ENCODE data around the gene PPAT.

PPAT gene

DNA sequence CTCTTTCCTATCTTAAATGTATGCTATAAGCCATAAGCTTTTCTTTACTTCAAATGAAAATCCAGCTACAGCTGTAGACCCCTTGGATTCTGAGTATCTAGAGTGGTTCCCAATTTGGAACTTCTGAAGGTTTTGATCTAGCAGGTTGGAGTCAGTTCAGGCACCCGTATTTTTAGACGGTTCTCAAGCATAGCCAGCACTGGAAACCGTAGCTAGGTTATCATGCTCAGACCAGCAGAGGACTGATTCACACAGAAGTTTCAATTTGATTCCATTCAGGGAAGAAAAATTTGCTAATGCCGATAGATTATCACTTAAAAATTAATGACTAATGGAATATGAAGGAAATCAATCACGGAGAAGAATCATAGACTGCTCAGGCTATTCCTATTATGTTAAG, 11.2 kb downstream of the PPAT start:
- Histone ChIP-seq H3K4me1 (ENCODE audit: insufficient read depth, low read length) (peaks cover 17% of the 10 kb centered on the region), H3K9me3 (ENCODE audit: control insufficient read depth, insufficient read depth, low read length) (0 out of 2 replicates have a peak, but pooled peaks cover 3% of the 10 kb centered on the region), H3K9ac (ENCODE audit: low read depth, low read length) (no peak overlapping the region), H3K36me3 (ENCODE audit: insufficient read depth, low read length) (no peaks in the 10 kb centered on the region)

GRCh38 chr4:56417396-56417795, 18.0 kb downstream of the PPAT start:
- Histone ChIP-seq H3K36me3 (ENCODE audit: insufficient read depth, low read length) (no peaks in the 10 kb centered on the region), H3K9me3 (ENCODE audit: control insufficient read depth, insufficient read depth, low read length) (0 out of 2 replicates have a peak, but pooled peaks cover 3% of the 10 kb centered on the region), H3K9ac (ENCODE audit: low read depth, low read length) (no peak overlapping the region), H3K4me1 (ENCODE audit: insufficient read depth, low read length) (peaks cover 3% of the 10 kb centered on the region; the same call in 1 of the 2 replicates)

DNA sequence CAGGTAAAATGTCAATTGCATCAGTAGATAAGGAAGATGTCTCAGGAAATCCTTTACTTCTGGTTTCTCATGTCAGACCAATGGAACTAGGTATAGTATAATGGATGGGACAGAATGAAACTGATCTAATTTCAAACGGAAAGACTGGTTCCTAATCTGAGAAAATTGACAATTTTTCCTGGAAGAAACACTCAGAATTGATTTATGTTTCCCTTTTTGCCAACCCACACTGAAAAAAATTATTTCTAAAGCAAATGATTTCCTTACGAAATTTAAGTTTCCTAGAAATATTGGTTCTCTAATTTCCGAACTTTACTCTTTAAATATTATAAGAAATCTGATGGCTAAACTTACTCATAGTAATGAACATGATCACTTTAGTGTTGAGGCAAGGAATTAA, 19.1 kb downstream of the PPAT start:
- 0 out of 2 replicates have a peak, but pooled peaks cover 3% of the 10 kb centered on the region for H3K9me3 ChIP-seq (ENCODE audit: control insufficient read depth, insufficient read depth, low read length)
- no peak overlapping the region for H3K9ac ChIP-seq (ENCODE audit: low read depth, low read length)
- peaks cover 3% of the 10 kb centered on the region; the same call in 1 of the 2 replicates for H3K4me1 ChIP-seq (ENCODE audit: insufficient read depth, low read length)
- H3K36me3 ChIP-seq (ENCODE audit: insufficient read depth, low read length), result no peaks in the 10 kb centered on the region

DNA sequence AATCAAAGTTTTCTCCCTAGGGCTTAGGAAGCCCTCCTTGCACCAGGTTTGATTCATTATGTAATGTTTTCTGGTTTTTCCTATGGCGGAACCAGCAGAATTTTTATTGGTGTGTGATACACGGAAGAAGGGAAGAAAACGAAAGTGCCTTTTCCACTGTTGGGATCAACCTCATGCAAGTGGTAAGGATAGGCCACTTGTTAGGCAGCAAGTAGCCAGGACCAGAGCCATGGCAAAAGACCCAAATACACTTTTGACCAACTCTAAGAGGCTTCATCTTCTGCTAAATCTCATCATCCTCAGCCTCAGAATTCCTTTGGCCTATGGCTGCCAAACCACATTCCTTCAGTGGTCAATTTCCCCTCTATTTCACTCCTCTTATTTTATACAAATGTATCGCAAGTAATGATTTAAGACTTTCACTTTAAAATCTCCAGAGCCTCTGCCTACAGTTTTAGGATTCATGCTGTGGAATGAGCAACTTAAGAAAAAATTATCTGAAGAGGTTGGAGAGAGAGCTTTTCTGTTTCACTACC, 21.2 kb downstream of the PPAT start:
- no peak overlapping the region for H3K9ac ChIP-seq (ENCODE audit: low read depth, low read length)
- H3K4me1 ChIP-seq (ENCODE audit: insufficient read depth, low read length), result peaks cover 9% of the 10 kb centered on the region
- no peaks in the 10 kb centered on the region for H3K9me3 ChIP-seq (ENCODE audit: control insufficient read depth, insufficient read depth, low read length)
- H3K36me3 ChIP-seq (ENCODE audit: insufficient read depth, low read length), result no peaks in the 10 kb centered on the region

DNA sequence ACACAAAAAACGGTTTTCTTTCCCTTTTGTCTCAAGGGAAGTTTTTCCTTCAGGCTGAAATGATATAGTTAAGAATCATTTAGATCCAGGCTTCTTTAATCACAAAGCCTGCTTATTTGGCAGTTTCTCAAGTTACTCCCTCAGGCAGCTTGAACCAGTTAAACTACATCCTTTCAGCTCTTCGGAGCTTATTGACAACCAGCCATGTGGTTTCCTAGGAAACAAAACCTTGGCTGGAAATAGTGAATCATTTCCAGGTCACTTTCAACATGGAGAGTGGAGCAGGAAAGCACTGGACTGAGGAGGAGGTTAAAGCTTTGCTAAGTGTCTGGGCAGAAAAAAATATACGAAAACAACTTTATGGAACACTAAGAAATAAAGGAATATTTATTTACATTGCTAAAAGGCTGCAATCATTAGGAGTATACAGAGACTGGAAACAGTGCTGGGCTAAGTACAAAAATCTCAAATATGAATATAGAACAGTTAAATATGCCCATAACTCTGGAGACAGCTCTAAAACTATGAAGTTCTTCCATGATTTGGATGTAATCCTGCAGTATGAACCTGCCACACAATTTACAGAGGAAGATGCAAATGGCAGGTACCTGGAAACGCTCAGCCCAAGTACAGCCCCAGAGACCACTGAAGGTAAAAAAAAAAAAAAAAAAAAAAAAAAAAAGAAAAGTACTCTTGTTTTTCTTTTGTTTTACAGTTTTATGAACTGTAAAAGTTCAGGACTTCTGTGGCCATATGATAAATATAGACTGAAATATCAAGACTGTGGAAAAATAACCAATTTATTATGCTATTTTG, 25.0 kb downstream of the PPAT start:
- peaks cover 15% of the 10 kb centered on the region for H3K4me1 ChIP-seq (ENCODE audit: insufficient read depth, low read length)
- no peak overlapping the region; the same call in 1 of the 2 replicates for H3K9ac ChIP-seq (ENCODE audit: low read depth, low read length)
- peaks cover 14% of the 10 kb centered on the region for H3K36me3 ChIP-seq (ENCODE audit: insufficient read depth, low read length)
- no peaks in the 10 kb centered on the region for H3K9me3 ChIP-seq (ENCODE audit: control insufficient read depth, insufficient read depth, low read length)

- Histone ChIP-seq H3K9ac (ENCODE audit: low read depth, low read length) (no peak overlapping the region), H3K9me3 (ENCODE audit: control insufficient read depth, insufficient read depth, low read length) (no peaks in the 10 kb centered on the region), H3K36me3 (ENCODE audit: insufficient read depth, low read length) (peaks cover 21% of the 10 kb centered on the region), H3K4me1 (ENCODE audit: insufficient read depth, low read length) (peaks cover 15% of the 10 kb centered on the region)
Measured at GRCh38 chr4:56409511-56410090, 25.8 kb downstream of the PPAT start.

DNA sequence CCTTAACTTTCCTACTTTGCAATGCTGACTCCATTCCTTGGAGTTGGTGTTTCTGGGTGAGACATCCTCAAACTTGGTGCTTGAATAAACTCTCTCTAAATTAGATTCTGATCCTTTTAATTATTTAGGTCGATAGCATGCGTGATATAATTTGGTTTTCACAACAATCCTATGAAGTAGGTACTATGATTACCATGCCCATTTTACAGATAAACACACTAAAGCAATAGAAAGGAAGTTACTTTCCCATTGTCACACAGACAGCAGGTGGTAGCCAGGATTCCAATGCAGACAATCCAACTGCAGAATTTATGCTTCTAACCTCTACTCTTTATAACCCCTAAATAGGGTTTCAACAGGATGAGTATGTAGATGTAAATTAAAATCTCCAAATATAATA, 26.4 kb downstream of the PPAT start:
- Histone ChIP-seq H3K4me1 (ENCODE audit: insufficient read depth, low read length) (peaks cover 15% of the 10 kb centered on the region), H3K9ac (ENCODE audit: low read depth, low read length) (no peak overlapping the region), H3K9me3 (ENCODE audit: control insufficient read depth, insufficient read depth, low read length) (no peaks in the 10 kb centered on the region), H3K36me3 (ENCODE audit: insufficient read depth, low read length) (peaks cover 21% of the 10 kb centered on the region)

GRCh38 chr4:56406151-56406550, 29.3 kb downstream of the PPAT start:
- peaks cover 15% of the 10 kb centered on the region for H3K4me1 ChIP-seq (ENCODE audit: insufficient read depth, low read length)
- H3K36me3 ChIP-seq (ENCODE audit: insufficient read depth, low read length), result peaks cover 21% of the 10 kb centered on the region
- H3K9ac ChIP-seq (ENCODE audit: low read depth, low read length), result no peak overlapping the region
- no peaks in the 10 kb centered on the region for H3K9me3 ChIP-seq (ENCODE audit: control insufficient read depth, insufficient read depth, low read length)

GRCh38 chr4:56405016-56405415, 30.4 kb downstream of the PPAT start:
- no peak overlapping the region for H3K9ac ChIP-seq (ENCODE audit: low read depth, low read length)
- peaks cover 26% of the 10 kb centered on the region for H3K36me3 ChIP-seq (ENCODE audit: insufficient read depth, low read length)
- H3K4me1 ChIP-seq (ENCODE audit: insufficient read depth, low read length), result peaks cover 9% of the 10 kb centered on the region
- no peaks in the 10 kb centered on the region for H3K9me3 ChIP-seq (ENCODE audit: control insufficient read depth, insufficient read depth, low read length)

- Histone ChIP-seq H3K9ac (ENCODE audit: low read depth, low read length) (no peak overlapping the region), H3K4me1 (ENCODE audit: insufficient read depth, low read length) (no peaks in the 10 kb centered on the region; the same call in 1 of the 2 replicates), H3K36me3 (ENCODE audit: insufficient read depth, low read length) (peaks cover 13% of the 10 kb centered on the region; the same call in 1 of the 2 replicates)
Measured at GRCh38 chr4:56400560-56400959, 34.9 kb downstream of the PPAT start.

DNA sequence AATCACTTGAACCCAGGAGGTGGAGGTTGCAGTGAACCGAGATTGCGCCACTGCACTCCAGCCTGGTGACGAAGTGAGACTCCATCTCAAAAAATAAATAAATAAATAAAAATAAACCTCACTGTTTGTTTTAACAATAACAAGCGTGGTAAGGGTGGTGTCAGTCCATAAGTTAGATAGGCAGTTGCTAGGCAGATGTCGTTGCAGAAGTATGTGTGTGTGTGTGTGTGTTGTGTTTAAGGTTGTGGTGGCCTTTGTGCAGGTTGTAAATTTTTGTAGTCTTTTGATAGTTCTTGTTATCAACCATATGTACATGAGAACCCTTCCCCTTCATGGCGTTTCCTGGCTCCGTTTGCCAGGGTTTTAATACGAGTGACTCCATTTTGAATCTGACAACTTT, 44.1 kb downstream of the PPAT start:
- Histone ChIP-seq H3K9me3 (ENCODE audit: control insufficient read depth, insufficient read depth, low read length) (no peaks in the 10 kb centered on the region), H3K9ac (ENCODE audit: low read depth, low read length) (no peak overlapping the region), H3K4me1 (ENCODE audit: insufficient read depth, low read length) (no peaks in the 10 kb centered on the region; the same call in 1 of the 2 replicates), H3K36me3 (ENCODE audit: insufficient read depth, low read length) (peaks cover 7% of the 10 kb centered on the region)

More at GRCh38 chr4:56400560-56400959, 34.9 kb downstream of the PPAT start:
- no peaks in the 10 kb centered on the region for H3K9me3 ChIP-seq (ENCODE audit: control insufficient read depth, insufficient read depth, low read length)

DNA sequence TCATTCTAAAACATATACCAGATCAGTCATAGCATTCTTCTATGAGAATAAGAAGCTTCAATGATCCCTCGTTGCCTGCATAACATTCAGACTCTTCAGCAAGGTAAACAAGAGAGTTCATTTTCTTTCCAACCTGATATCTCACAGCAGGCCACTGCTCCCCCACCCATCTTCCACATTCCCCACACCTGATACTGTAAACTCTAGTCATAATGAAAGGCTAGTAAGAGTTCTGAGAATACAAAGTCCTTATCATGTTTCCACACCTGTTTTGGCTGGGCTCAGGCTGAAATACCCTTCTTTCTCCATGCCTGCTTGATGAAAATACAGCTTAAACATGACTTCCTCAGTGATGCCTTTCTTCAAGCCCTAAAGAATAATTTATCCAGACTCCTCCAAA, 45.9 kb downstream of the PPAT start:
- no peaks in the 10 kb centered on the region; the same call in 1 of the 2 replicates for H3K4me1 ChIP-seq (ENCODE audit: insufficient read depth, low read length)
- H3K9ac ChIP-seq (ENCODE audit: low read depth, low read length), result no peak overlapping the region
- H3K36me3 ChIP-seq (ENCODE audit: insufficient read depth, low read length), result peaks cover 3% of the 10 kb centered on the region
- no peaks in the 10 kb centered on the region for H3K9me3 ChIP-seq (ENCODE audit: control insufficient read depth, insufficient read depth, low read length)

DNA sequence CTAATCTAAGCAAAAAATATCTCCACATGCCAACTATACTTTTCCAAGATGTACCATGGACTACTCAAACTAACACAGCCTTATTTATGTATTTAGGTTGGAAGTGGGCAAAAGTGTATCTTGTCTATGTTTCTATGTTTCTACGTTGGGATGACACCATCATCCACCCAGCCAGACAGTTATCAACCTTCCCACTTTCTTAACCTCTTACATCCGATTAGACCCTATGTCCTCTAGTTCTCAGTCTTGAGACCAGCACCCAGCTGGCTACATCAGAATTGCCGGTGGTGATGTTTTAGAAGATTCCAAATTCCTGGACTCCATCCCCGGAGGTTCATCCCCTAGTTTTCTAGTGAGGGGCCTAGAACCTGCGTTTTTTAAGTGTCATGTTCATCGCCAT, 47.1 kb downstream of the PPAT start:
- Histone ChIP-seq H3K4me1 (ENCODE audit: insufficient read depth, low read length) (no peaks in the 10 kb centered on the region; the same call in 1 of the 2 replicates), H3K9me3 (ENCODE audit: control insufficient read depth, insufficient read depth, low read length) (no peaks in the 10 kb centered on the region), H3K9ac (ENCODE audit: low read depth, low read length) (peak overlapping the region; percentile 98; the same call in 1 of the 2 replicates), H3K36me3 (ENCODE audit: insufficient read depth, low read length) (peaks cover 3% of the 10 kb centered on the region; the same call in 1 of the 2 replicates)

GRCh38 chr4:56387023-56388001, 48.1 kb downstream of the PPAT start, which contains the start of gene AASDH:
TSS of gene AASDH (minus strand) at chr4:56387491. CDS start at chr4:56384299, 3,192 bp downstream.
- peak within 1 kb of the TSS; percentile 98 for H3K9ac ChIP-seq (ENCODE audit: low read depth, low read length)
- H3K36me3 ChIP-seq (ENCODE audit: insufficient read depth, low read length), result peaks cover 3% of the 10 kb centered on the region; the same call in 1 of the 2 replicates
- no peaks in the 10 kb centered on the region; the same call in 1 of the 2 replicates for H3K4me1 ChIP-seq (ENCODE audit: insufficient read depth, low read length)
- H3K9me3 ChIP-seq (ENCODE audit: control insufficient read depth, insufficient read depth, low read length), result no peaks in the 10 kb centered on the region
